ENCODE measurements around the gene ZER1. TPM values are rescaled to one million over a fixed set of nuclear protein-coding genes. Genes with fewer than 3 reads are reported as not detected.
"Not testable (repeated sequence)": the region's sequence is repeated elsewhere in the genome, so short reads cannot be mapped to it uniquely, and the experiment has no call there.

ZER1 gene
- total RNA-seq, 3 donors from 2014 or later: 10.9 to 14.9 (median 14.5) TPM

DNA sequence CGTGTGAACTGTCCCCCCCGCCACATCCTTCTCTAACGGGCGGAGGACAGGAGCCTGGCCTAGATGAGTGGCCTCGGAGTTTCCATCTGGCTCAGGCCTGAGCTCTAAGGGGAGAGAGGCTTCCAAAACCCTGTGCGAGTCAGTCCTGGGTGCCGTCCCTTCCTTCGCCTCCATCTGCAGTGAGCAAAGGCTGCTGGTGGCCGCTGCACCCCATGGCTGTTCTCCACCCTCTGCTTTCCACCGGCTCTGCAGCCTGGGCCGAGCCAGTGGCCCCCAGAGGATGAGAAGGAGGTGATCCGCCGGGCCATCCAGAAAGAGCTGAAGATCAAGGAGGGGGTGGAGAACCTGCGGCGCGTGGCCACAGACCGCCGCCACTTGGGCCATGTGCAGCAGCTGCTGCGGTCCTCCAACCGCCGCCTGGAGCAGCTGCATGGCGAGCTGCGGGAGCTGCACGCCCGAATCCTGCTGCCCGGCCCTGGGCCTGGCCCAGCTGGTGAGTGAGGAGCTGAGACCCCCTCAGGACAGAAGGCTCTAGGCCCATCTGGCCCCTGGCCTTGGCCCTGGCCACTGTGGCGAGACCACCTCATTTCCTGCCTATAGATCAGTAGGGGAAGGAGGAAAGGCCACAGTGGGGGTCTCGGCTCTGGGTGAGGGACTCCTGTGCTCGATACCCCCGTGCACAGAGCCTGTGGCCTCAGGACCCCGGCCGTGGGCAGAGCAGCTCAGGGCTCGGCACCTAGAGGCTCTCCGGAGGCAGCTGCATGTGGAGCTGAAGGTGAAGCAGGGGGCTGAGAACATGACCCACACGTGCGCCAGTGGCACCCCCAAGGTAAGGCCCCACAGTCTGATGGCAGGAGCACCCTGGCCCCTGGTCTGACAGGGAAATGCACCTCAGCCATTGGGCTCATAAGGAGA is 66.4 kb downstream of the ZER1 start:
- no peak for ATAC-seq
- H3K4me3 Mint-ChIP-seq: no peak overlapping the region
- no peaks in the 10 kb centered on the region for H3K27me3 Mint-ChIP-seq (ENCODE audit: low read depth)
- DNase-seq: no peak
- no peaks in the 10 kb centered on the region for H3K9me3 Mint-ChIP-seq
- peaks cover 7% of the 10 kb centered on the region for H3K4me1 Mint-ChIP-seq (ENCODE audit: low read depth)
- no peaks in the 10 kb centered on the region for H3K36me3 Mint-ChIP-seq (ENCODE audit: insufficient read depth)

GRCh38 chr9:128704356-128704670 is 67.4 kb downstream of the ZER1 start:
- no peak for ATAC-seq
- Mint-ChIP-seq H3K4me3 (peak overlapping the region; percentile 16), H3K27me3 (ENCODE audit: low read depth) (no peaks in the 10 kb centered on the region), H3K4me1 (ENCODE audit: low read depth) (peaks cover 7% of the 10 kb centered on the region), H3K36me3 (ENCODE audit: insufficient read depth) (no peaks in the 10 kb centered on the region), H3K9me3 (no peaks in the 10 kb centered on the region)
- no peak for DNase-seq

DNA sequence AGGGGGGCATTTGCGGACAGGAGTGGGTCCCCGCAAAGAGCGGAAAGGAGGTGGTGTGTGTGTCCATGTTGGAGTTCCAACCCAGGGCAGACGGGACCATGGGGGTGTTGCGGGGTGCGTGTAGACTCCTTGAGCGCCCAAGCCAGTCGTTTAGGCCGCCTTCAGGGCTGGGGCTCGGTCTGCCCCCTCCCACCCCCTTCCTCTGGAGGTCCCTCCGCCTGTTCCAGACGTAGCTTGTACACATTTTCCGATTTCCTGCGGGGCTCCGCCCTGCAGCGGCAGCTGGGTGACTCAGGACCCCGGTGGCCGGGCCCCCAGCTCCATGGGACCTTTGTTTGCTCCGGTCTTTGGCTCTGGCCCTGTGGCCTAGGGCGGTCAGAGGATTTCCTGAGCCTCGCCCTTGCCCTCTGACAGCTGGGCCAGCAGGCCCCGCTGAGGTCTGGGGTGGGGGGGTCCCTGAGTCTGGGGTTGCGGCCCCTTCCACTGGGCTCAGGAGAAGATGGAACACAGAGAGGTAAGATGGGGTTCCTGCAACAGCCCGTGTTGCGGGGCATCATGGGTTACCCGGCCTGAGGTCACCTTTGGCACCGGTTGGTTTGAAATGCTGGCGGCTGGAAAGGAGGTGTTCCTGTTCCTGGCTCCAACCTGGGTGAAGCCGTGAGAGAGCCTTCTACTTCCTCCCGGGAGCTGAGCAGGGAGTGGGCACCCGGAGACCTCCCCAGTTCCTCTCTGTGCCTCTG is 67.9 kb downstream of the ZER1 start:
- Mint-ChIP-seq H3K4me3 (peak overlapping the region; percentile 74), H3K9me3 (no peaks in the 10 kb centered on the region), H3K27me3 (ENCODE audit: low read depth) (no peaks in the 10 kb centered on the region), H3K4me1 (ENCODE audit: low read depth) (peaks cover 7% of the 10 kb centered on the region), H3K36me3 (ENCODE audit: insufficient read depth) (no peaks in the 10 kb centered on the region)
- DNase-seq (no peak), ATAC-seq (no peak)

DNA sequence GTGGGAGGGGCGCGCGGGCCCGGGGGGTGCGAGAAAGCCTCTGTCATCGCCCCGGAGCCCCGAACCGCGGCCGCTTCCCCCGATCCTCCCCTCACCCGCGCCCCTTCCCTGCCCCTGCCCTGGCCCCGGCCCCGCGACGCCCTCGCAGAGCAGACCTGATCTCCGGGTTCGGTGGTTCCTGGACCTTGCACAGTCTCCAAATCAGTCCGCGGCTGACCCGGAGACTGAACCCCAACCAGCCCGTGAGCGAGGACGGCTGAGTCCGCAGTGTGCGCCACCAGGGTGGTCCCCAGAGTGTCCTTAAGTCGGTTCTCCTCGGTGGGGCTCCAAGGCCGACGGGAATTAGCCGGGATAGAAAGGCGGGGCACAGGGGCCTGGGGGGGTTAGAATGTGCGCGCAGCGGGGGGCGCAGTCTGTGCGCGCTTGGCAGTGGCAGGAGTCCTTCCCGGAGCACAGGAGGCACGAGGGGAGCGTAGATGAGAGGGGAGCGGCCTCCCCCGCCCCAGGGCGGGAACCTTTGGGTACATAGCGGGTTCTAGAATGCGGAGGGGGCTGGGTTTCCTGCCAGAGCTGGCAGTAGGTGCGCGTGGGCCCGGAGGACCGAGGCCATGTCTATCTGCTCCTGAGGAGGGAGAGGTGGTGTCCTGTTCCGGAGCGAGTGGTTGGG is 68.6 kb downstream of the ZER1 start:
- Mint-ChIP-seq H3K27me3 (ENCODE audit: low read depth) (no peaks in the 10 kb centered on the region), H3K36me3 (ENCODE audit: insufficient read depth) (no peaks in the 10 kb centered on the region), H3K9me3 (no peaks in the 10 kb centered on the region), H3K4me3 (peak overlapping the region; percentile 74), H3K4me1 (ENCODE audit: low read depth) (peaks cover 7% of the 10 kb centered on the region)
- DNase-seq (no peak), ATAC-seq (peak; percentile 33 to 36)

- Mint-ChIP-seq H3K4me3 (peak within 1 kb of the TSS; percentile 78), H3K27me3 (ENCODE audit: low read depth) (no peaks in the 10 kb centered on the region), H3K9me3 (no peaks in the 10 kb centered on the region), H3K36me3 (ENCODE audit: insufficient read depth) (no peaks in the 10 kb centered on the region), H3K4me1 (ENCODE audit: low read depth) (peaks cover 7% of the 10 kb centered on the region)
- peak; percentile 81 for DNase-seq
- peak; percentile 87 to 88 for ATAC-seq
These were observed 69.2 kb downstream of the ZER1 start, which contains the start of gene PKN3 for GRCh38 chr9:128702445-128702948. TSS of gene PKN3 (plus strand) at chr9:128702503. CDS start at chr9:128702916, 413 bp downstream.

DNA sequence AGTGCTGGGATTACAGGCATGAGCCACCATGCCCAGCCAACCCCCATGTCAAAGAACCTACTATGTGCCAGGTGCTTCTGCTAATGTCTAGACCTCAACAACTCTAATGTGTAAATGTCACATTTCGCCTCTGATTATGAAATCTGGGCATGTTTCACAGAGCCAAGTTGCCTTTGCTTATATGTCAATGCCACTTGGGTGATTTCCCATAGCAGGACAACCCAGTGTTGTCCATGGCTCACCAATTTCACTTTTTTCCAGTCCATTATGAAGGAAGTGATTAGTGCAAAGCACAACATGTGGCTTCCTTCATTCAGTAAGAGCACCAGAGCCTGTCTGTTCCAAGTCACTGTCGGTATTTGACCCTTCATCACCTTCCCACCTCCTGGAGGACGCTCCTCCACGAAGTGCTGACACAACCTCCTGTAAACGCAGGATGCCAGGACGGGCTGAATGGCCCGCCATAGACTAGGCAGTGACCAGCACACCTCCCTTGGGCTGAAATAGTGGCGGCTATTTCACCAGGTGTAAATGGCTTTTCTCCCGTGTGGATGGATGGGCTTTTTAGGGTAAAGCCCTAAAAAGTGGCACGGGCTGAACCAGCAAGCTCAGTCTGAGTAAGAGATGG is 70.4 kb downstream of the ZER1 start:
- Mint-ChIP-seq H3K4me3 (peak overlapping the region; percentile 35), H3K27me3 (ENCODE audit: low read depth) (no peaks in the 10 kb centered on the region), H3K36me3 (ENCODE audit: insufficient read depth) (peaks cover 7% of the 10 kb centered on the region), H3K4me1 (ENCODE audit: low read depth) (peaks cover 7% of the 10 kb centered on the region), H3K9me3 (no peaks in the 10 kb centered on the region)
- DNase-seq (no peak), ATAC-seq (no peak)

DNA sequence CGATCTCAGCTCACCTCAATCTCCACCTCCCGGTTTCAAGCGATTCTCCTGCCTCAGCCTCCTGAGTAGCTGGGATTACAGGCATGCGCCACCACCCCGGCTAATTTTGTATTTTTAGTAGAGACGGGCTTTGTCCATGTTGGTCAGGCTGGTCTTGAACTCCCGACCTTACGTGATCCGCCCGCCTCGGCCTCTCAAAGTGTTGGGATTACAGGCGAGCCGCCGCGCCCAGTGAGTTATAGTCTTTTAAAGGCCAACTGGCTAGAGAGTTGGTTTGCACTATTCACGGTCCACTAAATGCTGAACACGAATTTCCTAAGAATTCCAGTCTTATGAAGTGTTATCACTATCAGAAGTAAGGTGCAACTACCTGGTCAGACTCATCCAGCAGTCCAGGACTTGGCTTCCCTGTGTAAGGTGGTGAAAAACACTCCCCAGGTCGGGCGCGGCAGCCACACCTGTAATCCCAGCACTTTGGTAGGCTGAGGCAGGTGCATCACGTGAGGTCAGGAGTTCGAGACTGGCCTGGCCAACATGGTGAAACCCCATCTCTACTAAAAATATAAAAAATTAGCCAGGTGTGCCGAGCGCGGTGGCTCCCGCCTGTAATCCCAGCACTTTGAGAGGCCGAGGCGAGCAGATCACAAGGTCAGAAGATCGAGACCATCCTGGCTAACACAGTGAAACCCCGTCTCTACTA is 72.5 kb downstream of the ZER1 start:
- not testable (repeated sequence) for H3K9me3 Mint-ChIP-seq, H3K4me3 Mint-ChIP-seq, DNase-seq

DNA sequence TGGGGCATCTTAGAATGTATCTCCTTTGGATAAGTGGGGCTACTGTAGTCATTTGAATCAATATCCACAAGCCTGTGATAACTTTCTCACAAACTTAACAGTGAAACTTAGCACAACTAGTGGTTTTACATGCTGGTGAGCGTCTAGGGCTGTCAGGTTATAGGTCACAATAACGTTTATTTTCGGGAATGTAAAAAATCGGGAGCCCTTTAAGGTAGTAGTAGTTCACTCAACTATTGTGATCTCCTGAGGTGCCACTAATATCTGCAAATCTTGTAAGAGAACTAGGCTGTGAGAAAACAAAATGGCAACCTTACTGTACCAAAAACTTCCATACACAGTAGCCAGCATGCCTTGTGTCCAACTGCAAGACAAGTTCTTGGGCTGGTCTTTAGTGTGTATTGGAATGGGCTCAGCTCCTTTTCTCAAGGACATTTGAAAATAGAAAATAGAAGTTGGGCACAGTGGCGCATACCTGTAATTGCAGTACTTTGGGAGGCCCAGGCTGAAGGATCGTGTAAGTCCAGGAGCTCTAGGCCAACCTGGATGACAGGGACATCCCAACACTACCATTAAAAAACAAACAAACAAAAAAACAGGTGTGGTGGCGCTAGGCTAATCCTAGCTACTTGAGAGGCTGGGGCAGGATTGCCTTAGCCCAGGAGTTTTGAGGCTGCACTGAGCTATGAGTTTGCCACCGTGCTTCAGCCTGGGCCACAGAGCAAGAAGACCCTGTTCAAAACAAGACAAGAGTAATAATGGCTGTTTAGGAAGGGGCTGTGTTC is 74.6 kb downstream of the ZER1 start:
- Mint-ChIP-seq H3K4me3 (no peak overlapping the region), H3K27me3 (ENCODE audit: low read depth) (no peaks in the 10 kb centered on the region), H3K4me1 (ENCODE audit: low read depth) (peaks cover 16% of the 10 kb centered on the region), H3K36me3 (ENCODE audit: insufficient read depth) (peaks cover 26% of the 10 kb centered on the region), H3K9me3 (no peaks in the 10 kb centered on the region)
- ATAC-seq (no peak), DNase-seq (no peak)

More for the DNA sequence above, 72.5 kb downstream of the ZER1 start:
- not testable (repeated sequence) for H3K27me3 Mint-ChIP-seq (ENCODE audit: low read depth); H3K4me1 Mint-ChIP-seq (ENCODE audit: low read depth); ATAC-seq
- peaks cover 16% of the 10 kb centered on the region for H3K36me3 Mint-ChIP-seq (ENCODE audit: insufficient read depth)

DNA sequence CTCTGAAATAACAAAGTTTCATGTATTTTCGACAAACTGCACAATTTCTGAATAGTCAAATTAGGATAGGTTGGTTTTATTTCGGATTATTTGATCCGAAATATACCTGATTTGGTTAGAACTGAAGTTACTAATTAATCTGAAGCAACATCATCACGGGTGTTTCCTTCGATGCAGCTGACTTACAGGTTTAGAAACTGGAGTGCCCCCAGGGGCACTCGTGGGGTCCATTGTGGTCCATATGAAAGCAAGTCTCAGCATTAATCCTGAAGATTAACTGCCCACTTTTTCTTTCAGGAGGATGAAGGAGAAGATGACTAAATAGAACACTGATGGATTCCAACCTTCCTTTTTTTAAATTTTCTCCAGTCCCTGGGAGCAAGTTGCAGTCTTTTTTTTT is 77.4 kb downstream of the ZER1 start:
- H3K36me3 Mint-ChIP-seq (ENCODE audit: insufficient read depth): peaks cover 42% of the 10 kb centered on the region
- no peak for DNase-seq
- ATAC-seq: no peak
- H3K9me3 Mint-ChIP-seq: no peaks in the 10 kb centered on the region
- H3K27me3 Mint-ChIP-seq (ENCODE audit: low read depth): no peaks in the 10 kb centered on the region
- H3K4me1 Mint-ChIP-seq (ENCODE audit: low read depth): peaks cover 20% of the 10 kb centered on the region
- no peak overlapping the region for H3K4me3 Mint-ChIP-seq

DNA sequence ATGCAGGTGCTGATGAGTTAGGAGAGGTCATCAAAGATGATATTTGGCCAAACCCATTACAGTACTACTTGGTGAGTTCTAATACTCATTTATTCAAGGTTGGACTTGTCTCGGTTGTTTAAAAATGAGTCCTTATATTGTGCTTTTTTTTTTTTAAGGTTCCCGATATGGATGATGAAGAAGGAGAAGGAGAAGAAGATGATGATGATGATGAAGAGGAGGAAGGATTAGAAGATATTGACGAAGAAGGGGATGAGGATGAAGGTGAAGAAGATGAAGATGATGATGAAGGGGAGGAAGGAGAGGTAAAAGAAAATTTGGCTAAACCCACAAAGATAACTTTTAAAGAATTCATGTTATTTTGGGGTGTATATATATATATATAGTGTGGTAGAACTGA is 78.0 kb downstream of the ZER1 start:
- Mint-ChIP-seq H3K4me3 (peak overlapping the region; percentile 5), H3K36me3 (ENCODE audit: insufficient read depth) (peaks cover 42% of the 10 kb centered on the region), H3K4me1 (ENCODE audit: low read depth) (peaks cover 20% of the 10 kb centered on the region)
- H3K9me3 Mint-ChIP-seq; H3K27me3 Mint-ChIP-seq (ENCODE audit: low read depth); ATAC-seq; DNase-seq: not testable (repeated sequence)

GRCh38 chr9:128690684-128691034 is 81.1 kb downstream of the ZER1 start:
- ATAC-seq (no peak), DNase-seq (no peak)
- H3K27me3 Mint-ChIP-seq (ENCODE audit: low read depth): no peaks in the 10 kb centered on the region
- no peaks in the 10 kb centered on the region for H3K9me3 Mint-ChIP-seq
- H3K4me1 Mint-ChIP-seq (ENCODE audit: low read depth): peaks cover 41% of the 10 kb centered on the region
- H3K4me3 Mint-ChIP-seq: peak overlapping the region; percentile 100
- H3K36me3 Mint-ChIP-seq (ENCODE audit: insufficient read depth): peaks cover 30% of the 10 kb centered on the region

DNA sequence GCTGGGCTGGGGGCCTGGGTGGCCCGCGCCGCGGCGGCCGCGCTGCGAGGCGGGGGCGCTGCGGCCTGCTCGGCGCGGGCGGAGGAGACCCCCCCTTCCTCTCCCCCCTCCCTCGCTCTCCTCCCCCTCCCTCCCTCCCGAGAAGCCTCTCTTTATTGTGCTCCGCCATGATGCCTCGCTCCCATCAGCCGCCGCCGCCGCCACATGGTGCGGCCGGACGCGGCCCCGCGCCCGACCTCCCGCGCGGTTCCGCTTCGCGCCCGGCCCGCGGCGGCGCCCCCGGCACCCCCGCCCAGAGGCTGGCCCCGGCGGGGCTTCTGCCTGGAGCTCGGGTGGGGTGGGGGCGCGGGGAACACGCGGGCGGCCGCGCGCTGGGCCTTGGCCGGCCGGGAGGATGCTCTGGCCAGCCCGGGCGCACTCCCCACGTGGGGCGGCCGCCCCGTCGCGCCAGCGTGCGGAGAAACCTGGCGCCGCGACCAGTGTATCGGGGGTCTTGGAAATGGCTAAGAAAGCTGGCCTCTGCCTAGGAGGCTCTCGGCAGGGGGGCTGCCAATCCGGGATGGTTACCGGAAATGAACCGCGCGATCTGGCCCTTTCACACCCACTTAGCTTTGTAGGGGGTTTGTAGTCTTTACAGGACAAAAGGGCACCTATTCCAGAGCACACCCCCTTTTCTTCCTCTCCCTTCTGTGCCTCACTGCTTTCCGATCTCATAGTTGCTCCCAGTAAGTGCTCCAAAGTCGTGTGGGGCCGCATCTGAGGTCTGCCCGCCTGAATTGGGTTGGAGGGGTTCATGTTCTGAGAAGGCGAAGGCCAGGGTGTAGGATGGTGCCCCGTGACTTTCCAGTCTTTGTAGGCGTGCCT is 81.7 kb downstream of the ZER1 start:
- no peaks in the 10 kb centered on the region for H3K27me3 Mint-ChIP-seq (ENCODE audit: low read depth)
- peak overlapping the region; percentile 100 for H3K4me3 Mint-ChIP-seq
- DNase-seq (peak; percentile 52), ATAC-seq (peak; percentile 6 to 15)
- no peaks in the 10 kb centered on the region for H3K9me3 Mint-ChIP-seq
- peaks cover 30% of the 10 kb centered on the region for H3K36me3 Mint-ChIP-seq (ENCODE audit: insufficient read depth)
- H3K4me1 Mint-ChIP-seq (ENCODE audit: low read depth): peaks cover 47% of the 10 kb centered on the region

All from activated T-cell treated with anti-CD3 and anti-CD28 coated beads, Interleukin-2, amount 50 U/mL, for 4 hours (primary cell).